GM19328 (cell line): Measurements from ENCODE around the gene SLC17A4.

Source experiments
- ATAC-seq: cut with Tn5 transposase; IDR thresholded peaks from one replicate; pipeline ENCODE4 v1.9.1; 2021; ENCODE audit warnings: mild to moderate bottlenecking, moderate library complexity; ENCODE audit not compliant: unreplicated experiment

Gene SLC17A4

DNA sequence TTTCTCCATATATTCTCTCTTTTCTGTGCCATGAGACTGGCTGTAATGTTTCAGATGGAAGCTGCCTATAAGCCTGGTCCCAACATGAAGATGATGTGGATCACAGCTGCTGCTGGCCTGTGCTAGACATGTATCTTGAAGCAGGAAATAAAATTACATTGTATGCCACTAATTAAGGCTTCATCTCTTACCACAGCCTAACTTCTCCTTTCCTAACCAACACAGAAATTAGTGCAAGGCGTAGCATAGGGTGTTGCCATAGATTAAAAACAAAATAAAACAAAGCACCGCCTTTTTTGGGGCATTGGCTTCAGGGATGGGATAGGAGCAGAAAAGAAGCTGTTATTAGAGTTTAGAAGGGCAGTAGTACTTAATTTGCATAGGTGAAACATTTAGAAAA lies 4.7 kb upstream of the SLC17A4 start:
- no peak for ATAC-seq

DNA sequence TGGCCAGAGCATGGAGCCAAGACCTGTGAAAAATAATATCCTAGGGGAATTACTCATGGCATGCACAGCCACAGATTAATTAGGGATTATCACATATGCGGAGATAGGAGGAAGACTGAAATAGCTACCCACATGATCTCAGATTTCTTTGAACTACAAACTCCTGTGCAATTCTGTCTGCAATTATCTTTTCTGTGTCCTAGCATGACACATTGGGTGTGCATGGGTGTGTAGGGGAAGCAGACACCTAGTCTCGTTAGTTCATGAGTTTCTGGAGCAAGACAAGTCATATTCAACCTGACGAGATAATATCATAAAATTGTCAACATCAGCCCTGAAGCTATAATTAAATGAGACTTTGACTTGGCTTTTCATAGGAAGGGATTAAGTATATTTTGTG lies 3.6 kb upstream of the SLC17A4 start:
- no peak for ATAC-seq

GRCh38 chr6:25753079-25753478 lies 1.5 kb upstream of the SLC17A4 start:
- ATAC-seq = no peak

DNA sequence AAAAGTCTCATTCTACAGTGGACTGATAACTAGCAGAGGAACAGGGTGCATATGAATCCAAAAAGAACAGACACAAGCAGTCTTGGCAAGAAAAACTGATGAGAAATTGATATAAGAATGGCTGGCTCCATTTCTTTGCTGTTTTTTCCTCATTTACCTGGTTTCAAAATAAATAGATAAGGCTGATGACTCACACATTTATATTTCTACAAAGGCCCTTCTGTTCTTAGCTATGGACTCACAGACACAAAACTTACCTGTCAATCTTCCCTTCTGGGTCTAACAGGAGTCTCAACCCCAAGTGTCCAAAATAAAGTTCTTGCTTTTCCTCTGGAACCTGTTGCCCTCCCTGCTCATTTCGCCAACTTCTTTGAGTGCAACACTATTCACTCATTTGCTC lies 941 bp downstream of the SLC17A4 start:
- ATAC-seq = no peak

DNA sequence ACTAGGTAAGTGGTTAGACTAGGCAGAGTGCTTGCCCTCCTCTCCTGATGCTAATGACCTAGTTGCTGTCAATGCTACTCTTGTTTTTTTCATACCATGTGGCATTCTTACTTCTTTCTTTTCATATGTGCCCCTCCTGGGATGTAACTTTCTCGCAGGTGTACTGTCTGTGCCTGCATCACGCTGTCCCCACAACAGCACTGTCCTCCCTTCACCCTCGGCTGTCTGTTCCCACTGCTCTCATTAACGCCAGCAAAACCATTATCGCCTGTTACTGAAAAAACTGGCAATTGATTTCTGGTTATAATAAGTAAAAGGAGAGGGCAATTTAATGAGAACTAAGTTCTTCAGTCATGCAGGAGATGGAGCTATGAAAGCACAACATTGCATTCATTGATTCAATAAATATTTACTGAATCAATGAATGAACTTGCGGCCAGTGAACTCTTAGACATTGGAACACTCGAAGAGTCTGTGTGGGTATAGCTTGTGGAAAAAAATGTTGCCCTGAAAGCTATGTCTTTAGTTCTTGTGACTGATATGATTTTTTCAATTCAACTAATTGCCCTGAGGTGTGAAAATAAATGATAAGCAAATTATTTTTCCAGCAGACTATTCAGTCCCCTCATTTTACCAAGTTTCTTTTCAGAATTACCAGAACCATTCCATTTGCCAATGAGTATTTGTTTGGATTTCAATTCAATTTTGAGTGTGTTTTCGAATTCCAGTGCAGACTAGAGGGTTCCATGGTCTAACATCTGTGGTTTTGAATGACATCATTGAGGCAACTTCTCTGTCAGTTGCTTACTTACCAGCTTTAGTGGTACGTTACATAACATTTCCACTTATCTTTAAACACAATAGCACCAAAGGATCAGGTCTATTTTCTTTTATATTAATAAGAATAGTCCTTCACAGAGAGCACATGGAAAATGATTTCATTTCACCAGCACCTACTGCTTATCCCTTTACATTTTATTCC lies 2.1 kb downstream of the SLC17A4 start:
- ATAC-seq = no peak

- ATAC-seq = no peak
Measured at GRCh38 chr6:25757936-25758642, 3.5 kb downstream of the SLC17A4 start.

DNA sequence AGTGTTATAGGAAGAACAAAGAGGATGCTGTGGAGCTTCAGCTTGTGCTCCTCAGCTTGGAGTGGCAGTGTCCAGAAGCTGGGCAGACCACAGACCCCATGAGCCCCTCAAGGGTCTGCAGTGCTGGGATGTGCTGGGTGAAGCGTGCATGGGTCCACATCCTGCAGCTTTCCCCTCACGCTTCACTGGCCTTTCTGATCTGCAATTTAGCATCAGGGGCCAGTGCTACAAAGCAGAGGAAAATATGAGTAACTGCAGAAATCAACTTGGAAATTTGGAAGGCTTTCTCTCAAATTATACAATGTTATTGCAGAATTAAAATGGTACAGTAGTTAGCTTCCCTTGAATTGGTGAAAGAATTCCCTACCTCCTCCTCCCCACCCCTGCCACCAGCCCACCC lies 10.1 kb downstream of the SLC17A4 start:
- no peak for ATAC-seq

GRCh38 chr6:25768566-25768965 lies 14.0 kb downstream of the SLC17A4 start:
- ATAC-seq = no peak

GRCh38 chr6:25769983-25770382 lies 15.4 kb downstream of the SLC17A4 start:
- no peak for ATAC-seq

DNA sequence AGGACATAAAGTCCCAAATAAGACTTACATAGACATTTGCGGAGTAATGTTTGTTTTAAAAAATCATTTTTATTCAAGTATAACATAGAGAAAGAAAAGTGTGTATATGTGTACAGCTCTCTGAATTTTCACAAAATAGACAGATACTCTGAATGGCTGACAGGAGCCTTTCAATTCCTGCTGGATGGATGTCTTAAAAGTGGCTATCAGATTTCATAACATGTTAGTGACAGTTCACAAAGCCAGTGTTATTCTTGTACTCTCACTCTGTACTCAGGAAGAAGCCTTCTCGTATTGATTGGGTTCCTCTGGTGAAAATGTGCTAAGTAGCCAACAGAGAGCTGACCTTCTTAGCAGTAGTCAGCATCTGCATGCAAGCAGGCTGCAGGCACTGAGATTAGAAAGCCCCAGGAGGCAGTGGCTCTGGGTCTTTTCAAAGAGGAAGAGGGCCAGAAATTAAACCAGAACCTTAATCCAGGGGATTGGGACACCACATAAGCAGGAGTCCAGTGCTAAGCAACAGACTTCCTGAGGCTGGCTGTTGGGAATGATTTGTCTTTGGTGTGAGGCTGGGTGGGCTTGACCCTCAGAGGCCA lies 19.7 kb downstream of the SLC17A4 start:
- ATAC-seq = no peak

GRCh38 chr6:25777031-25777430 lies 22.5 kb downstream of the SLC17A4 start:
- no peak for ATAC-seq

DNA sequence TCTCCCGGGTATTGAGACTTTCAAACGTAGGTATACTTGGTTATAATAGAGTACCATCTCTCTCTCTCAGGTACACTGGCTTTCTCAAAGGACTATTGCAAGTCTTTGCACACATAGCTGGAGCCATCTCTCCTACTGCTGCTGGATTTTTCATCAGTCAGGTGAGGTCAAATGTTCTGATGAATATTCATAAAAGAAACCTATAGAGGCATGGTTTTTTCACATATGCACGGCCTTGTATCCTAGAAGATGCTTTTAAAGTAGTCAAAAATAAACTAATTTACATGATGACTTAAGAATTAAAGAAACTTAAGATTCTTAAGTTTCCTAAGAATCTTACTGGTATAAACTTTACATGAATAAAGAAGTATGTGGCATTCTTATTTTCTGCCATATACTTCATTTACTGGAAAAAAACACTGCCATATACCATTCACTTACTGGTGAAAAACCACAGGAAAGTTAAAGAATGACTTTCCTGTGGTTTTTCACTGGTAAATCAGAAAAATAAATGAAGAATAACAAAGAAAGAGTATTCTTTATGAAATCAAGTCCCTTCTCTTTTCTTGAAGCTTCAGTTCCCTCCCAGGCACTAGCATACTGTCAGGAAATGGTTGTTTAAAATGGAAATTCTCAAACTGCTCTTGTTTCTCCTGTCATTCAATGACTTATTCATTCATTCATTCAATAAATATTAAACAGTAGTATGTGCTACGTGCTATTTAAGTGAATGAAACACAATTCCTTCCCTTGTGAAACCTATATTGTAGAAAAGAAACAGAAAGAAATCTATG lies 23.5 kb downstream of the SLC17A4 start:
- ATAC-seq = no peak

DNA sequence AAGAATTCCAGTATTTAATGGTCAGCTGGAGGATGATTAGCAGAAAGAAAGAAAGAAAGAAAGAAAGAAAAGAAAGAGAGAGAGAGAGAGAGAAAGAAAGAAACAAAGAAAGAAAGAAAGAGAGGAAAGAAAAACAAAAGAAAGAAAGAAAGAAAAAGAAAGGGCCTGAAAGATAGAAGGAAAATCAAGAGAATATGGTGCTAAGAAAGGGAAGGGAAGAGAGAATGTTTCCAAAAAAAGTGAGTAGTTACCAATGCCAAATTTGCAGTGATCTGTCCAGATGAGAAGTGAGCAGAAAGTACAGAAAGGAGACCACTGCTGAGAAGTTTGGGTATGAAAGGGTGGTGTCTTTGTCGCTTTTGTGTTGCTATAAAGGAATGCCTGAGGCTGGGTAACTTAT lies 26.6 kb downstream of the SLC17A4 start:
- no peak for ATAC-seq

DNA sequence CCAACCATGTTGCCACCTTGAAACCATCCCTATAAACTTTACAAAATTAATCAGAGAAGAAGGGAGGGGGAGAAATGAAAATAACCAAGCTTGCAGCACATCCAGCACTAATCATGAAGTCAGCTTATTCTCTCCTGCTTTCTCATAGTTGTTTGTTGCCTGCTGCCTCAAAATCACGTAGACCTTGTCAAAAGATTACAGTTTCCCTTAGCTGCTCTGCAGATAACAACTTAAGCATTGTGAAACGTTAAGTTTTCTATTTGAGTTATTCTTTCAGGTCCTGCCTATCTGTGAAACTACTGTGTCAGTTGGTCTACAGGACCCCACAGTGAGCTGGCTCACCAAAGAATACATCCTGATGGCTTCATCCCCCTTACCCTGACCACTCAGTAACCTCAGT lies 32.9 kb downstream of the SLC17A4 start:
- ATAC-seq = no peak

GRCh38 chr6:25788305-25788922 lies 33.9 kb downstream of the SLC17A4 start:
- no peak for ATAC-seq

GRCh38 chr6:25789475-25789874 lies 34.9 kb downstream of the SLC17A4 start:
- ATAC-seq = no peak

DNA sequence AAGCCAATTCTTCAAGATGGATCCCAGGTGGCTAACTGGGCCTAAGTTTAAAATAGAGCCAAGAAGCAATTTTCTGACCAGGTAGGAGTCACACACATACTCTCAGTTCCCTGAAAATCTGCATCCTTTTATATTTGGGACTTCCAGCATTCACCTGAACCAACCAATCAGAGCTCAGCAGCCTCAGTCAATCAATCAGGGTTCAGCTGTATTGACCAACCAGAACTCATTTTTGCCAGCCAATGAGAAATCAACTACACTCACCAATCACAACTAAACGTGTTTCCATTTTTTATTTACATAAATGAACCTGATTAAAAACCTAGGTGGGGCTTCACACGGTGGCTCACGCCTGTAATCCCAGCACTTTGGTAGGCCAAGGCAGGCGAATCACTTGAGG lies 37.5 kb downstream of the SLC17A4 start:
- ATAC-seq = no peak

GRCh38 chr6:25793970-25794369 lies 39.4 kb downstream of the SLC17A4 start:
- ATAC-seq = no peak

GRCh38 chr6:25794784-25795183 lies 40.2 kb downstream of the SLC17A4 start:
- ATAC-seq = no peak

DNA sequence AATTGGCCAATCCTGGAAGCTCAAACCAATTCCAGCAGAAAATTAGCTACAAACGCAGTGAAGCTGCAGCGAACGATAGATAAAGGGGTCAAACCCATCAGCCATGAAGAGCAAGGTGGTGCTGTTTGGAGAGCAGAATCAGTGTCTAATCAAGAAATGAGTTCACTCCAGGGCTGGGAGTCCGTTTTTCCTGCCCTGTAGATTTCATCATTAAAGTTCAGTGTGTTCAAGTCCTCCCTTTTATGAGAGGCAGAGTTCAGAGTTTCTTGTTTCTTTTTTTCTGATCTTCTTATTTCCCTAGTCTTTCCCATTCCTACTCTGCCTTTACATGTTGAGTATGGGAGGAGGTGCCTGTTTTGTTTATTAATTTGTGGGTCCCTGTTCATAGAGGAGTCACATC lies 46.9 kb downstream of the SLC17A4 start:
- no peak for ATAC-seq

GRCh38 chr6:25804804-25805203 lies 50.3 kb downstream of the SLC17A4 start:
- no peak for ATAC-seq
